Heart right ventricle (tissue), 16 donors: ENCODE measurements around the gene ZNF684. TPM values are rescaled to one million over a fixed set of nuclear protein-coding genes. Genes with fewer than 3 reads are reported as not detected.
"Not testable (repeated sequence)": the region's sequence is repeated elsewhere in the genome, so short reads cannot be mapped to it uniquely, and the experiment has no call there.

Source experiments
- ATAC-seq, 8 donors: fragments of 200-7000 bp; cut with Tn5 transposase; one replicate each; pipeline ENCODE4 v1.9.1; 2020; ENCODE audit warnings: mild to moderate bottlenecking in 8 of 8, moderate library complexity in 8 of 8, moderate number of reproducible peaks in 1 of 8
- DNase-seq, 2 donors: peaks; one replicate each; pipeline ENCODE4 v3.0.0-alpha.2; 2020
- H3K27ac ChIP-seq, 10 donors: fragments of 200-600 bp; sonication (generic) in 2 of 10; one replicate each; pipeline versions ENCODE4 v1.5.0 to v1.8.0; 2020 to 2022; ENCODE audit warnings: mild to moderate bottlenecking in 3 of 10
- H3K27me3 ChIP-seq, 7 donors: fragments of 200-600 bp; one replicate each; pipeline ENCODE4 v1.8.0; 2021 to 2022; ENCODE audit warnings: mild to moderate bottlenecking in 2 of 7
- H3K36me3 ChIP-seq, 9 donors: fragments of 200-600 bp; sonication (generic) in 1 of 9; one replicate each; pipeline versions ENCODE4 v1.5.0 to v1.8.0; 2020 to 2022; ENCODE audit warnings: mild to moderate bottlenecking in 2 of 9
- H3K4me1 ChIP-seq, 9 donors: fragments of 200-600 bp; sonication (generic) in 1 of 9; one replicate each; pipeline versions ENCODE4 v1.5.0 to v1.8.0; 2020 to 2022; ENCODE audit warnings: mild to moderate bottlenecking in 4 of 9
- H3K4me3 ChIP-seq, 10 donors: fragments of 200-600 bp; sonication (generic) in 2 of 10; one replicate each; pipeline versions ENCODE4 v1.5.0 to v1.8.0; 2020 to 2022; ENCODE audit warnings: mild to moderate bottlenecking in 7 of 10, moderate library complexity in 2 of 10
- H3K9me3 ChIP-seq, 11 donors: fragments of 200-600 bp in 10 of 11; sonication (generic) in 2 of 11; one replicate each; pipeline versions ENCODE4 v1.5.0 to v1.8.0; 2013 to 2022; ENCODE audit warnings: mild to moderate bottlenecking in 2 of 11, control low read depth in 1 of 11, moderate library complexity in 1 of 11
- CTCF ChIP-seq, 9 donors: fragments of 200-600 bp; sonication (generic) in 2 of 9; IDR thresholded peaks; one replicate each; pipeline versions ENCODE4 v1.5.0 to v1.8.0; 2021 to 2022; ENCODE audit warnings: antibody characterized with exemption in 9 of 9, mild to moderate bottlenecking in 5 of 9, moderate library complexity in 1 of 9
- WGBS, 2 donors: extraction: QIAGEN DNeasy Blood & Tissue Kit; methylation state at CpG; one replicate each; pipeline ENCODE4 v1.1.7; 2013; ENCODE audit warnings: inconsistent platforms in 1 of 2; 5-methylcytosine and 5-hydroxymethylcytosine counted together
- intact Hi-C, 10 donors: fragments of 100-400 bp; cut with DNase I; formaldehyde crosslinking; loops; one replicate each; pipeline versions ENCODE4 v1.11.1 to v1.14.2; 2022
- polyA plus RNA-seq, 2 donors: library from polyadenylated mRNA; stranded (reverse); fragments of 200-250 nt; gene quantifications; one replicate each; pipeline ENCODE4 v1.2.3, GENCODE V29; 2013
- total RNA-seq, 10 donors: library from RNA; stranded (reverse); fragmentation: NEBNext Ultra II Directional in 3 of 10; extraction: Animal tissue kit (Norgen Biotek cat#: 25700) in 3 of 10; gene quantifications; one replicate each; pipeline versions ENCODE4 v1.2.1 to v1.2.4, GENCODE V29; 2021 to 2023
- donor health status: Arrhythmogenic right ventricular cardiomyopathy.
- donor health status: ischemic (EF 13 %, LVEDD 7.1; RV severe dilation, severe dysfunction).
- donor health status: healthy with polysubstance abuse.
- donor health status: DM: no; HTN: yes; CAD: no.
- donor health status: DM: no; HTN: no; CAD: no.
- donor health status: ischemic (EF 25% LVEDD 6.9; RV normal size, moderate dysfunction).
- donor health status: ischemic (EF 25% LVEDD 5.7; RV mildly dilated, moderate dysfunction).
- donor health status: healthy.
- donor health status: DM: yes; HTN: yes; CAD: no.
- donor health status: Ischemic cardiomyopathy.
- donor health status: ischemic (EF 35%, LVEDD 5.7; RV mildly dilated, moderate dysfunction).
- donor health status: nonischemic (EF 11% LVEDD 7.7; RV severe dilation, severe dysfunction).
- donor health status: DM: yes; HTN: yes; CAD: no.
- donor health status: PGD.
- donor health status: ischemic (EF 29% LVEDD 5.4; RV normal size, mild dysfunction).
- donor health status: nonischemic (EF 23%, LVEDD 6.1; RV moderate dilation, normal function).

The ZNF684 gene
- total and polyA plus RNA-seq, 12 donors = 5.1 to 11.6 (median 8.6) TPM

- Histone ChIP-seq H3K4me3 (no peak overlapping the region), H3K36me3 (peaks cover 0 to 68% (median 57%) of the 10 kb centered on the region in 9 donors), H3K27me3 (no peaks in the 10 kb centered on the region), H3K9me3 (peaks cover 0 to 43% (median 16%) of the 10 kb centered on the region in 11 donors), H3K4me1 (no peaks in the 10 kb centered on the region), H3K27ac (no peak overlapping the region)
- no peak for TF ChIP-seq CTCF (IDR thresholded peaks at IDR 0.05)
- intact Hi-C loops = no loop called here
- WGBS, 2 donors = 96 to 99% methylated on average over 4 of the region's 4 CpGs
- ATAC-seq = no peak
- no peak for DNase-seq
These were observed 15.5 kb downstream of the ZNF684 start for GRCh38 chr1:40546957-40547356.

- no peaks in the 10 kb centered on the region for H3K27me3 ChIP-seq
- no peaks in the 10 kb centered on the region for H3K4me1 ChIP-seq
- H3K9me3 ChIP-seq = peaks cover 0 to 10% (median 0%) of the 10 kb centered on the region in 11 donors
- no peak overlapping the region for H3K27ac ChIP-seq
- intact Hi-C loops = no loop called here
- no peak overlapping the region for H3K4me3 ChIP-seq
- peaks cover 0 to 8% (median 0%) of the 10 kb centered on the region in 9 donors for H3K36me3 ChIP-seq
- DNase-seq (no peak), ATAC-seq (no peak)
- TF ChIP-seq CTCF (IDR thresholded peaks at IDR 0.05) = no peak
- 63 to 64% methylated on average over 4 of the region's 4 CpGs for WGBS, 2 donors
These were observed 21.6 kb downstream of the ZNF684 start for GRCh38 chr1:40553017-40553416.

- ATAC-seq, H3K9me3 ChIP-seq, H3K27ac ChIP-seq, intact Hi-C loops, H3K4me1 ChIP-seq, H3K27me3 ChIP-seq, H3K4me3 ChIP-seq, DNase-seq, H3K36me3 ChIP-seq: not testable (repeated sequence)
- WGBS, 2 donors = 88 to 90% methylated on average over 7 of the region's 7 CpGs
These were observed 23.4 kb downstream of the ZNF684 start for GRCh38 chr1:40554807-40555206.

- no peaks in the 10 kb centered on the region for H3K9me3 ChIP-seq
- WGBS, 2 donors = 93 to 98% methylated on average over 5 of the region's 5 CpGs
- H3K4me3 ChIP-seq = no peak overlapping the region
- ATAC-seq = no peak
- H3K27ac ChIP-seq = no peak overlapping the region
- intact Hi-C loops = no loop called here
- no peak for DNase-seq
- TF ChIP-seq CTCF (IDR thresholded peaks at IDR 0.05) = no peak
- no peaks in the 10 kb centered on the region for H3K36me3 ChIP-seq
- H3K4me1 ChIP-seq = no peaks in the 10 kb centered on the region
- no peaks in the 10 kb centered on the region for H3K27me3 ChIP-seq
These were observed 24.7 kb downstream of the ZNF684 start for GRCh38 chr1:40556121-40556520.

GRCh38 chr1:40558241-40558640, 26.8 kb downstream of the ZNF684 start:
- ATAC-seq, H3K27ac ChIP-seq, intact Hi-C loops, H3K4me3 ChIP-seq, H3K9me3 ChIP-seq, H3K36me3 ChIP-seq, H3K4me1 ChIP-seq, DNase-seq, H3K27me3 ChIP-seq: not testable (repeated sequence)
- WGBS, 2 donors = 91% methylated on average over 1 of the region's 1 CpG
